Kidney epithelial cell (primary cell): Measurements from ENCODE around the gene KLF6. TPM values are rescaled to one million over a fixed set of nuclear protein-coding genes. Genes with fewer than 3 reads are reported as not detected.

Experiments used
- DNase-seq: peaks from one replicate; pipeline ENCODE4 v3.0.0-alpha.2; 2010; ENCODE audit warnings: low read depth
- H3K27me3 ChIP-seq: 2 replicates; pipeline ENCODE4 v1.6.0; 2011; ENCODE audit warnings: low read length; ENCODE audit not compliant: control insufficient read depth, insufficient read depth
- H3K36me3 ChIP-seq: 2 replicates; pipeline ENCODE4 v1.5.1; 2011; ENCODE audit warnings: low read length; ENCODE audit not compliant: control insufficient read depth, insufficient read depth
- H3K4me3 ChIP-seq: 2 replicates; pipeline ENCODE4 v1.5.1; 2011; ENCODE audit warnings: low read depth, mild to moderate bottlenecking, control low read depth, low read length
- CTCF ChIP-seq: IDR thresholded peaks from 2 replicates; pipeline ENCODE4 v1.5.1; 2011; ENCODE audit warnings: mild to moderate bottlenecking, moderate library complexity, low read length, control low read depth, inconsistent platforms; ENCODE audit not compliant: insufficient read depth, poor library complexity, severe bottlenecking
- total RNA-seq: library from RNA; depleted of rRNA; stranded (reverse); fragments of >200 nt; gene quantifications from 2 replicates; pipeline ENCODE4 v1.2.3, GENCODE V29; 2015

The KLF6 gene
- total RNA-seq, 1 donor from 2014 or later: 125 TPM

DNA sequence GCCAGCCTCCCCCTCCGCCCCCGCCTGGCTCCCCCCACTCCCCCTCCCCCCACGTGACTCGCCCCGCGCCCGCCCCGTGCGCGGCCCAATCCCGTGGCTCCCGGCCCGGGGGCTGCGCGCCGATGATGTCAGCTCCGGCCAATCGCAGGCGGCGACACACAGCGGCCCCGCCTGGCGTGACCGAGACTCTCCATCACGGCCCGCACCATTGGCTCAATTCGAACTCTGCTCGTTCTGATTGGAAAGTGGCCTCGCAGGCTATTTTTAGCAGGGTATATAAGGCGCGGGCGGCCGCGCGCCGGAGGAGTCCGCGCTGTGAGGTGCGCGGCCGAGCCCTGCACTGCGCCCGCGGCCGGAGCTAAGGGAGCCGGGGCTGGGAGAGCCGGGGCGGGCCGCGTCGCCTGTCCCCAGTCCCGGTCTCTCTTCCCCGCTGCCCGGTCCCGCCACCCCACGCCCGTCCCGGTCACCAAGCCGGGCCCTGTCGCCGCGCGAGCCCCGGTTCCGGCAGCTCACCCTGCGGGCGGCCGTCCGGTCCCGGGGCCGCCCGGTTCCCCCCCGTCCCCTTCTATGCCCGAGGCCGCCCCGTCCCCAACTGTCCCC, 342 bp upstream of the KLF6 start:
- H3K36me3 ChIP-seq: peaks cover 4% of the 10 kb centered on the region
- DNase-seq: no peak
- TF ChIP-seq CTCF: no peak

DNA sequence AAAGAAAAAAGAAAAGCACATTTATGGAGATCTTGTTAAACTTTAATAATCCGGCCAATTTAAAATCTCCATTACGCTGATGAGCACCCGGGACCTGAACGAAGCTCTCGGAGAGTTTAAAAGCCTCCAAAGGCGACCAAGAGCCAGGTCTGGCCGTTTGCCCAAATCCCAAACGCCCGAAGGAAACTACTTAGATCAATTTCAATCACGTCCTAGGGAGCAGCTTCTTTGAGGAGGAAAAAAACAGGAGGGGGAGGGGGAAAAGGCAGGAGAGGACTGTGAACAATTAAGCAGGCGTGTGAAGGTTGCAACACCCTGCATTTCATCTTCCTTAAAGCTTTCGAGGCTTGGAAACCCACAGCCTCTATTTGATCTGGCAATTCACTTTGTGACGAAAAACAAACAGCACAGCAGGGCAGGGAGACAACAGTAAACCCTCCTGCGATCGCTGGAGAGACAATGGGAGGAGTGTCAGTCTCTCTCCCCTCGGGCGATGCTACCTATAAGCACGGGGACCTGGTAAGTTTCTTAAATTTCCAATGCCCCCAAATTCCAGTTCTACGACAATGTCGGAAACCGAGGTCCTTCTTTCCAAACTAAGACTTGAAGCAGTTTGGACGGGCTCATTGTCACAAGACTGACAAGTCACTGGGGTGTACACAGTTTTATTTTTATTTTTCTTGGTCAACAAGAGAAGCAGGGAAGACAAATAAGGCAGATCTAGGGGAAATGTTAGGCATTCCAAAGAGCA, 1.2 kb downstream of the KLF6 start:
- Histone ChIP-seq H3K4me3 (peak overlapping the region; percentile 87), H3K36me3 (peaks cover 9% of the 10 kb centered on the region), H3K27me3 (no peaks in the 10 kb centered on the region)
- DNase-seq: no peak
- no peak for TF ChIP-seq CTCF

More for the DNA sequence above, 342 bp upstream of the KLF6 start:
- Histone ChIP-seq H3K27me3 (no peaks in the 10 kb centered on the region), H3K4me3 (peak overlapping the region; percentile 87)

DNA sequence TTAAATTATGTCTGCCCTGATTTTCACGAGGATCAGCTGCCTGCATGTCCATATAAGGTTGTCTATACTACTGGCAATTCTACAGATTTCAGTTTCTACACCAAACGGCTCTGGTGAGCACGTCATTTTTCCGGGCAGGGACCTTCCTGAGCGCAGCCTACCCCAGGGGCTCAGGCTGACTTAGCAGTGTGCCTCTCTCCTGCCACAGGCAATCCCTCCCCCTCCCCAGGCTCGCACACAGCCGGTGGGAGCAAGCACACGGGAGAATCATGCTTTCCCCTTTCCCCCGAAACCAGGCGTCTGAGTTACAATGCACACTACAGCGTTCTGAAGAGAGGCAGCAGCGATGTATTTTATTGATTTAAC, 1.7 kb downstream of the KLF6 start:
- no peak for TF ChIP-seq CTCF
- H3K36me3 ChIP-seq: peaks cover 9% of the 10 kb centered on the region
- no peaks in the 10 kb centered on the region for H3K27me3 ChIP-seq
- DNase-seq: no peak
- H3K4me3 ChIP-seq: peak overlapping the region; percentile 87

DNA sequence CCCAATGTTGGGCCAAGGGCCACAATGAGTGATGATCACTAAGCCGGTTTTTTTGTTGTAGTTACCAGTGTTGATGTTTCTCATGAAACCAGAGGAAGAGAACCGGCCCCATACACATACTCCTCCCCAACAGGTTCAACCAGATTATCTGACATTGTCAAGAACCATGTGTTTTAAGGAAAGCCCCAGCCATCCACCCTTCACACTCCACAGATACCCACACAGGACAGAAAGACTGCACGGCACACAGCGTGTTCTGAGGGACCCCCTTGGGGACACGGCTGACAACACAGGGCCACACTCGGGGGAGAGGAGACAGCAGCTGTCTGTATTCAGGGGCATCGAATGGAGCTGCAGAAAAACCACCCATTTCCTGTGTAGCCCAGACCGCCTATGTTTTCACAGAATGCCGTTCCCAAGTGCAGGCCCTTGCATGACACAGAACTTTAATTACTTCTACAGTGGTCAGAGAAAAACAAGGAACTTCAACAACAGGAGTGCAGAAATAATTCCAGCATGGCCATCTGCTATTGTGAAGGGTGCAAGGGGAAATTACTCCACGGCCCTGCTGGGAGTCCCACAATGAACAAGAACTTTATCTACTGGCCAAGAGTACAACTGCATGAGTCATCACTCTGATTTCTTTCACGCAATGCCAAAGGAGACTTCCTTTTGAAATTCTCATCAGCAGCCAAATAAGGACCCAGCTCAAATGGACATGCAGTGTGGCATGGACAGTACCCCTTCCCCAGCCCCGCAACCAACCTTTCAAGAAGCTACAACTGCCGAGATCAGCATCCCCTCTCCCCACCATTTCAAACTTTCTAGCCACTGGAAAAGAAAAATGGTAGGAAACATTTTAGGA, 2.3 kb downstream of the KLF6 start:
- DNase-seq: no peak
- H3K4me3 ChIP-seq: peak overlapping the region; percentile 87
- H3K27me3 ChIP-seq: no peaks in the 10 kb centered on the region
- no peak for TF ChIP-seq CTCF
- peaks cover 9% of the 10 kb centered on the region for H3K36me3 ChIP-seq

- H3K27me3 ChIP-seq: no peaks in the 10 kb centered on the region
- no peak for DNase-seq
- H3K4me3 ChIP-seq: peak overlapping the region; percentile 87
- no peak for TF ChIP-seq CTCF
- H3K36me3 ChIP-seq: peaks cover 9% of the 10 kb centered on the region
Observed at GRCh38 chr10:3782146-3782450, 2.9 kb downstream of the KLF6 start.
